GM12892 (cell line): ENCODE measurements around the gene LMO1.

ENCODE experiments used
- POLR2A ChIP-seq: IDR thresholded peaks from 2 replicates; pipeline ENCODE4 v1.6.1; 2011; ENCODE audit warnings: low read depth, low read length, control low read depth
- POLR2AphosphoS5 ChIP-seq: IDR thresholded peaks from 2 replicates; pipeline ENCODE4 v1.6.1; 2011; ENCODE audit warnings: low read depth, low read length, control low read depth
- TAF1 ChIP-seq: IDR thresholded peaks from 2 replicates; pipeline ENCODE4 v1.6.1; 2011; ENCODE audit warnings: low read depth, mild to moderate bottlenecking, control low read depth, low read length, borderline replicate concordance

DNA sequence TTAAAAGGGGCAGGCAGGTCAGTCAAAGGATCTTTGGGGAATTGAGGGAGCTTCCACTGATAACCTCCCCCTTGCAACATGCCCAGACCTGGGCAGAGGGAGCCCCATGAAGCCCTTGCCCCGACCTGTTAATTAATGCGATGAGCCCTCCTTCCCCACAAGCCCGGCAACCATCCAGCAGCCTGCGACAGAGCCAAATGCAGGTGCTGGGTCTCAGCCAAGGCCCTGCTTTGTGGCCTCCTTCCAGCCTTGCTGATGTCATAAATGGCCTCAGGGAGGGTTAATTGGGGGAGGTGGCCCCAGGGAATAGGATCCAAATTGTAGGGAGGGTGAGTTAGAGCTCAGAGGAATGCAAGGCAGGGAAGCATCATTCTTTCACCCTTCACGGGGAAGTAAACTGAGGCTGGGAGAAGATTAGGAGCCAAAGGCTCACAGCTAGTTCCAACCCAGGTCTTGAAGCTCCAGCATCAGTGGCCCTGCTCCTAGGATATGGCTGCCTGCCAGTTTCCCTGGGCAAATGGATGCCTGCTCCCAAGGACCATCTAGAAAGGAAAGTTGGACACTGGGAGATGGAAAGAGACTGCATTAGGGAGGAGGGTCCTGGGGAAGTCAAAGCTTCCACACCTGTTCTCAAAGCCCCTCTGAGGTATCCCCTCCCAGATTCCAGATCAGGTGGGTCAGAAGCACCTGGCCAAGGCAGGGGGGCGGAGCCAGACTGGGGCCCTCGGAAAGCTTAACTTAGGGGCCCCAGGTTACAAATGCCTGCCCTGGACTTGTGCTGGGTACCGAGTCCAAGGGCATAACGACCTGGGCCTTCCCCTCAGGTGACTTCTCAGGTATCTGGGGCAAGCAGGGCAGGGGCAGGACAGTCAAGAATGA lies 34.1 kb downstream of the LMO1 start:
- TF ChIP-seq POLR2AphosphoS5, result no peak
- no peak for TF ChIP-seq POLR2A
- TF ChIP-seq TAF1, result no peak
